Omental fat pad (tissue), 4 donors: ENCODE data around the gene NBPF20. TPM values are rescaled to one million over a fixed set of nuclear protein-coding genes. Genes with fewer than 3 reads are reported as not detected.
"Not testable (repeated sequence)": the region's sequence is repeated elsewhere in the genome, so short reads cannot be mapped to it uniquely, and the experiment has no call there.

ENCODE experiments used
- ATAC-seq: fragments of 150-250 bp; one replicate; pipeline ENCODE4 v1.9.1; 2016; ENCODE audit warnings: mild to moderate bottlenecking, moderate library complexity; ENCODE audit not compliant: low FRiP score
- DNase-seq: peaks from one replicate; pipeline ENCODE4 v3.0.0-alpha.2; 2019; ENCODE audit warnings: low spot score
- small RNA-seq: library from RNA; depleted of rRNA; stranded (forward); fragments of <200 nt; gene quantifications from one replicate; pipeline ENCODE3, GENCODE V24; 2016
- total RNA-seq, 4 donors: library from RNA; depleted of rRNA; stranded (reverse); fragments of >200 nt; gene quantifications; one replicate each; pipeline ENCODE4 v1.1.0, GENCODE V29; 2016

The NBPF20 gene
- total RNA-seq, 4 donors from 2014 or later = 2.2 to 4.9 (median 3.0) TPM

DNA sequence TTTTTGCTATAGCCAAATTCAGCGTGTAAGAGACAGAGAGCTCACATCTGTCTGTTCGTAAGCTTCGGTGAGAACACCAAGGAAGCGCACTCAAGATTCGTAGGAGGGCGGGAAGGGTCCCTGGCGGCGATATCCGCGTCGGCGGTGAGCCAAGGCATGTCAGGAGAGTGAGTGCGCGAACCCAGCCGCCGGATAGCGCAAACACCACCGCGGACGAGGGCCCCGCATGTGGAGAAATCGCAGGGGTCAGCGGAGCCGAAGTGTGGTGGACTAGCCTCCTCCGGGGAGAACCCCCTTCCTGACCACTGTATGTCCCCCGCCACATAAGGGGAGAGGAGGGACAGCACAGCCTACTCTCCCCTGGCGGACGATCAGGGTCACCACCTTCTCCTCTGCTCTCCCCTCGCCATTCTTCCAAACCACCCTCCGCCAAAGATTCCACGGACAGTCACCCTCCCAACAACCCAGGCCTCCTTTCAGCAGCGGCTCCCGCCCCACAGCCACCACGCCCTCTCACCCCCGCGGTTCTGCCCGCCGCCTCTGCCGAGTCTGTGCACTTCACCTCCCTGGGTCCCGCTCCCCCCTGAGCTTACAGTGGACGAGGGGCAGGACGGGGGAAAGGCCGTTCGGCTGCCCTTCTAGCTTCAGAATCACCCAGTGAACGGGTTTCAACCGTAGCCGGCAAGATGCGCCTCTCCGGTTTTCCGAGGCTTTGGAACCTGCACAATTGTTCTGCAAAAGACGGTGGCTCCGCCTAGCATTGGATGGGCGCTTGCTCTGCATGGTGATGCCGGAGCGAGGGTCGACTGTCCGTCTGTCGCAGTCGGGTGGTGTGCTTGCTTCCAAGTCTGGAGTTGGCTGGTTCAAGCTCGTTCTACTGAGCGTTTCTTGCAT lies 6.2 kb upstream of the NBPF20 start:
- peak; percentile 37 for ATAC-seq
- not testable (repeated sequence) for DNase-seq

DNA sequence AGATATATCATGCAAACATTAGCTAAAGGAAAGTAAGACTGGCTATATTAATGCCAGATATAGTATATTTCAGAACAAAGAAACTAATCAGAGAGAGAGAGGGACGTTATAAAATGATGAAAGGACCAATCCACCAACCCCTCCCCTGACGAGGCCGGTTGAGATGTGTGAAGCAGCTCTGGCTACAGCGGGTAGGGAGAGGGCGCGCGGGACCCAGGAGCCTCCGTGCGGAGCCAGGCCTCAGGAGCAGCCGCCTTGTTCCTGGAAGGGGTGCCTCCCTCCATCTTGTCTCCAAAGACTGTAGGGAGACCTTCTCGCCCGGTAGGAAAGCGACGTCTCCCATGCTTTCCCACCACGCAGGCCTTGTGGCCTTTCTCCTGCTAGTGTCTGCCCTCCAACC lies 5.4 kb upstream of the NBPF20 start:
- not testable (repeated sequence) for ATAC-seq, DNase-seq

DNA sequence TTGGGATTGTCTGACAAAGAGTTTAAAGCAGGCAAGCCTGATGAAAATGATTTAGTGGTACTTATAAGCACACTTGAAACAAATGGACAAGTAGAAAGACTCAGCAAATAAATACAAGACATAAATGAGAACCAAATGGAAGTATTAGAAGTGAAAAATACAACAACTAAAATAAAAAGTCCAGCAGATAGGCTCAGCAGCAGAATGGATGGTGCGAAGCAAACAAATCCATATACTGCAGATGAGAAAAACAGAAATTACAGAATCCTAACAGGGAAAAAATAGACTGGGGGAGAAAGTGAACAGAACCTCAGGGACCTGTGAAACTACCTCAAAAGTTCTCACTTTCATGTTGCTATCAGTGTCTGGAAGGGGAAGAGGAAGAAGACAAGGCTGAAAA lies 3.9 kb upstream of the NBPF20 start:
- not testable (repeated sequence) for DNase-seq, ATAC-seq

DNA sequence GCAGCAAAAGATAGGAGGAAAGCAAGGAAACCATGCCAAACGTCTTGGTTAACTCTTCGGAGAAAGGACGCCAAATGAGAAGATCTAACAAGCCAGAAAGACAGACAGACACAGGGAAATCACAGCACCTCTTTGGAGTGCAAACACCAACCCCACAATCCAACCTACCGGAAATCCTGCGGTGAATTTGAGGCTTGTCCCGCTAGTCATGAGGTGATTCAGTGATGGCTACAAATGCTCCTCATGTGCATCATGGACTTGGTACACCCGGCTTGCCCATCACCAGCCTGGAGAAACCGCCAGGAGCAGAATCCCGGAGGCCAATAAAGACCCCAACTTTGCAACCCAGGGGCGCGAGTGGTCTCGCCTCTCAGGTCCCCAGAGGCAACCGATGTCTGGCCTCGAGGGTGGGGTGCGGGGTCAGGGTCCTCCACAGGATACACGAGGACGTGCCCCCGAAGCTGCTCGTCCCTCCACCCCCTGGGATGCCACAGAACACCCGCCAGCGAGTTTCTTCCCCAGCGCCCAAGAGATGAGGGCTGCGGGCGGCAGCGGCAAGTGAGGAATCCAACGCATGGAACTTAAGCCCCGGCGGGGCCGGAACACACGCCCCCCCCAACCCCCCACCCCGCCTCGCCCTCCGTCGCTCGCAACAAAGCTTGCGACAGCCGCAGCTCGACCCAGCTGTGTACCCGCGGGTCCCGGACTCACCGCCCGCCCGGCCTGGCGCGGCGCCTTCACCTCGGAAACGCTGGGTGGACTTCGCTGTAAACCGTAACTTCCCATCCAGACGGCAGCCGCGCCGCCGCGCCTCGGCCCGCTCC lies 579 bp downstream of the NBPF20 start:
- ATAC-seq = peak; percentile 80
- DNase-seq = not testable (repeated sequence)

DNA sequence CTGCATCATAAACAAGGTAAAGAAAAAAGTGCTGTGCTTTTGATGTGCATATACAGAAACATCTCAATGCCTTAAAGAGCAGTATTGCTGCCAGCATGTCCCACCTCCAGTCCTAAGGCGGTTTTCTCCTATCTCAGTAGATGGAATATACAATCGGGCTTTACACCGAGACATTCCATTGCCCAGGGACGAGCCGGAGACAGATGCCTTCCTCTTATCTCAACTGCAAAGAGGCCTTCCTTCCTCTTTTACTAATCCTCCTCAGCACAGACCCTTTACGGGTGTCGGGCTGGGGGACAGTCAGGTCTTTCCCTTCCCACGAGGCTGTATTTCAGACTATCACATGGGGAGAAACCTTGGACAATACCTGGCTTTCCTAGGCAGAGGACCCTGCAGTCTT lies 10.3 kb downstream of the NBPF20 start:
- not testable (repeated sequence) for ATAC-seq, DNase-seq

DNA sequence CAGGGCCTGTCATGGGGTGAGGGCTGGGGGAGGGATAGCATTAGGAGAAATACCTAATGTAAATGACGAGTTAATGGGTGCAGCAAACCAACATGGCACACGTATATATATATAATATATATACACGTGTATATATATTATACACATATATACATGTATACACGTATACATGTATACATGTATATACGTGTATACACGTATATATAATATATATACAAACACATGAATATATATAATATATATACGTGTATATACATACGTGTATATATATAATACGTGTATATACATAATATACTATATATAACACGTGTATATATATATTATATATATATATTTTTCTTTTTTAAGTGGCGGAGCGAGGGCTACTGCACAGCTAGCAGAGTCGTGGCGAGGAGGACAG lies 18.1 kb downstream of the NBPF20 start:
- ATAC-seq, DNase-seq: not testable (repeated sequence)

DNA sequence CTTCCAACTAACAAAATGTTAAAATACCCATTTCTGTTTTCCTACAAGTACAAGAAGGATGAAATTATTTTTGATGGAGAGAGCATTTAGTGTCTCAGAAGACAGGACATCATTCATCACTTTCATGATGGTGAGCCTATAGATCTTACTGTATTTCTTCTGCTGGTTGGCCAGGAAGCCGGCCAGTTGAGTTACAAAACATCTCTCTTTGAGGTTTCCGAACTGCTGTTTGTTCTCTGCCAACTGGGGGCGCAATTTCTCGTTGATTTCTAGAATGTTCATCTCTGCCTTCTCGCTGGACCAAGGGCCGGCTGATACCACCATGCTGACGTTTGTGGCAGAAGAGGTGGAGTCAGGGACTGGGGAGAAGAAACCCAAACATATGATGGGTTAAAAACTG lies 20.5 kb downstream of the NBPF20 start:
- not testable (repeated sequence) for ATAC-seq, DNase-seq

DNA sequence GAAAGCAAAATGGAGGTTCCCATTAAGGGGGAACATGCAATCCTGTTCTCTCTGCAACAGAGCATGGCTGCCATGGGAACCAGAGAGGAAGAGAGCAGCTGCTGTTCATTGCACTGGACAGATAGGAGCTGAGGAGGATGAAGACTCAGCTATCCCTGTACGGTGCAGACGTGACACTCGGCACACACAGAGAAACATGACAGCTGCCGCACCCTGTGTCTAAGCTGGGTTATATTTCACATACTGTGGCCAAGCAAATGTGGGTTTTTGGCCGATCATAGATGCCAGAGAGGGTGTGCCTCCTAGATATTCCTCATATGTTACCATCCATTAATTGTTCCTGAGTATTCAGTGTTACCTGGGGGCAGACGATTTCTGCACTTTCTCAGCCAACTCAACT lies 24.7 kb downstream of the NBPF20 start:
- not testable (repeated sequence) for ATAC-seq, DNase-seq

Small RNA genes lying within 50 kb of the gene (small RNA-seq; reads per million reads assigned to genes)
- gene RF00003 = not detected

Other genes with a start within 250 kb of the NBPF20 start
- not detected for gene PPIAL4D, start 183.4 kb downstream of the NBPF20 start, total RNA-seq
- 10 to 100 TPM; 27.1 to 44.1 (median 28.2) TPM for gene GPR89A, start 182.4 kb upstream of the NBPF20 start, total RNA-seq